Prostate gland (tissue), 2 donors: ENCODE data around the gene UPF1. TPM values are rescaled to one million over a fixed set of nuclear protein-coding genes. Genes with fewer than 3 reads are reported as not detected.

Experiments used
- DNase-seq: peaks from one replicate; pipeline ENCODE4 v3.0.0-alpha.2; 2019; ENCODE audit warnings: low spot score
- H3K27ac ChIP-seq, 2 donors: fragments of 200-600 bp; sonication (generic); 2 replicates each; pipeline ENCODE4 v1.5.1; 2017 to 2019
- H3K27me3 ChIP-seq: fragments of 200-600 bp; sonication (generic); replicated peaks from 2 replicates; pipeline ENCODE4 v1.5.1; 2019; ENCODE audit not compliant: insufficient read depth
- H3K36me3 ChIP-seq, 2 donors: fragments of 200-600 bp; sonication (generic); 1 replicate in 1 of 2; 2 replicates in 1 of 2; pipeline versions ENCODE4 v1.5.1 to v1.8.1; 2017 to 2019
- H3K4me1 ChIP-seq: fragments of 200-600 bp; sonication (generic); replicated peaks from 2 replicates; pipeline ENCODE4 v1.5.1; 2019
- H3K4me3 ChIP-seq, 2 donors: fragments of 200-600 bp; sonication (generic); 2 replicates each; pipeline ENCODE4 v1.5.1; 2017 to 2019
- H3K9me3 ChIP-seq: fragments of 200-600 bp; sonication (generic); 2 replicates; pipeline ENCODE4 v1.5.1; 2017
- POLR2A ChIP-seq: fragments of 450-650 bp; IDR thresholded peaks from one replicate; pipeline ENCODE4 v1.6.1; 2016; ENCODE audit warnings: antibody characterized with exemption, mild to moderate bottlenecking
- POLR2AphosphoS5 ChIP-seq: sonication (generic); formaldehyde crosslinking; IDR thresholded peaks from one replicate; pipeline ENCODE4 v1.6.1; 2017; ENCODE audit warnings: antibody characterized with exemption
- WGBS: methylation state at CpG from one replicate; pipeline ENCODE4 v1.1.5; 2018; 5-methylcytosine and 5-hydroxymethylcytosine counted together
- intact Hi-C: fragments of 100-400 bp; cut with DNase I; formaldehyde crosslinking; loops from one replicate; pipeline ENCODE4 v1.14.2; 2022
- total RNA-seq, 2 donors: library from RNA; depleted of rRNA; stranded (reverse); fragments of >200 nt; gene quantifications; one replicate each; pipeline ENCODE4 v1.1.0, GENCODE V29; 2016
- TF ChIP-seq, protein P1 (sequence below), 4 experiments: fragments of 200-600 bp in 2 of 4; fragments of 450-650 bp in 2 of 4; sonication (generic) in 2 of 4; IDR thresholded peaks; 1 replicate in 3 of 4; 2 replicates in 1 of 4; pipeline ENCODE4 v1.5.1; 2016 to 2019; ENCODE audit warnings: antibody characterized with exemption in 4 of 4, mild to moderate bottlenecking in 2 of 4, moderate library complexity in 2 of 4

UPF1 gene
- total RNA-seq, 2 donors from 2014 or later, result 105 to 171 TPM

DNA sequence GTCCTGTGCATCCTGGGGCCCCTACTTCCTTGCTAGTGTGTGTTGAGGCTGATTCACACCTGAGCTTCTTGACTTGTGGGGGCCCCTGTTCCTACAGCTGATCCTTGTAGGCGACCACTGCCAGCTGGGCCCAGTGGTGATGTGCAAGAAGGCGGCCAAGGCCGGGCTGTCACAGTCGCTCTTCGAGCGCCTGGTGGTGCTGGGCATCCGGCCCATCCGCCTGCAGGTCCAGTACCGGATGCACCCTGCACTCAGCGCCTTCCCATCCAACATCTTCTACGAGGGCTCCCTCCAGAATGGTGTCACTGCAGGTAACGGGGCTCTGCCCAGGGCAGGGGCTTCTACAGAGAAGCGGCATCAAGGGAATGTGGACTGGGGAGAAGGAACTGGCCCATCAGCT is 25.5 kb downstream of the UPF1 start:
- 89% methylated on average over 13 of the region's 13 CpGs for WGBS
- TF ChIP-seq, protein P1, sequence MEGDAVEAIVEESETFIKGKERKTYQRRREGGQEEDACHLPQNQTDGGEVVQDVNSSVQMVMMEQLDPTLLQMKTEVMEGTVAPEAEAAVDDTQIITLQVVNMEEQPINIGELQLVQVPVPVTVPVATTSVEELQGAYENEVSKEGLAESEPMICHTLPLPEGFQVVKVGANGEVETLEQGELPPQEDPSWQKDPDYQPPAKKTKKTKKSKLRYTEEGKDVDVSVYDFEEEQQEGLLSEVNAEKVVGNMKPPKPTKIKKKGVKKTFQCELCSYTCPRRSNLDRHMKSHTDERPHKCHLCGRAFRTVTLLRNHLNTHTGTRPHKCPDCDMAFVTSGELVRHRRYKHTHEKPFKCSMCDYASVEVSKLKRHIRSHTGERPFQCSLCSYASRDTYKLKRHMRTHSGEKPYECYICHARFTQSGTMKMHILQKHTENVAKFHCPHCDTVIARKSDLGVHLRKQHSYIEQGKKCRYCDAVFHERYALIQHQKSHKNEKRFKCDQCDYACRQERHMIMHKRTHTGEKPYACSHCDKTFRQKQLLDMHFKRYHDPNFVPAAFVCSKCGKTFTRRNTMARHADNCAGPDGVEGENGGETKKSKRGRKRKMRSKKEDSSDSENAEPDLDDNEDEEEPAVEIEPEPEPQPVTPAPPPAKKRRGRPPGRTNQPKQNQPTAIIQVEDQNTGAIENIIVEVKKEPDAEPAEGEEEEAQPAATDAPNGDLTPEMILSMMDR (IDR thresholded peaks at IDR 0.05), result no peak
- TF ChIP-seq POLR2A, result no peak
- H3K36me3 ChIP-seq, result peaks cover 31 to 62% of the 10 kb centered on the region in 2 donors
- H3K9me3 ChIP-seq, result no peaks in the 10 kb centered on the region
- no peak for DNase-seq
- no peak overlapping the region for H3K27ac ChIP-seq
- H3K27me3 ChIP-seq, result no peaks in the 10 kb centered on the region
- intact Hi-C loops, result no loop called here
- H3K4me1 ChIP-seq, result no peaks in the 10 kb centered on the region
- H3K4me3 ChIP-seq, result no peak overlapping the region

DNA sequence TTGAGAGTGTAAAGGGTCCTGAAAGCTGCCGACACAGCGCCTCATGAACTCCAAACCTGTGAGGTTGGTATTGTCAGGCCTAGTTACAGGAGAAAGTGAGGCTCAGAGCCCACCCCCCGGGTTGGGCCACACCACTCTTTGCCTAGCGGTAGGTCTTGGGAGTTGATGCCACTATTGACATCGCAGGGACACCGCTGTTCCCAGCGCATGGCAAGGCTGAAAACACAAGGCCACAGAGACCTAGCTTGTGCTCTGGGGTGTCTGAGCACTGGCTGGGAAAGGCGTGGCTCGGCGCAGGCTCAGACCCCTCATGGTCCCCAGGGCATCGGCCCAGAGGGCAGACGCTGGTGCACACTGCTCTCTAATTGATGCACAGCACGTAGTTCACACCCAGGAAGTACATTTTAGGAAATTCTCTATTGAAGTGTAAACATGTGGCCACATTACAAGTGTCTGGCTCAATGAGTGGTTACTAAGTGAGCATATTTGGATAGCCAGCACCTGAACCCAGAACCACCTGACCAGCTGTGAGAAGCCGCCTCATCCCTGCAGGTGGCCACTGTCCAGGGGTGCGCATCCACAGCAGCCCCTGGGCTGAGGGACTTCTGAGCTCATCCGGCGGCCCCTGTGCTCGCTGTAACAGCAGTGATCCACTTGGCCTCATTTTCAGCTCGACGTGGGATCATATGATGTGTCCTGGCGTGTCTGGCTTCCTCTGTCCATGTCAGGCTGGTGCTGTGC is 27.3 kb downstream of the UPF1 start:
- peaks cover 37 to 64% of the 10 kb centered on the region in 2 donors for H3K36me3 ChIP-seq
- intact Hi-C loops, result no loop called here
- H3K27me3 ChIP-seq, result no peaks in the 10 kb centered on the region
- no peaks in the 10 kb centered on the region for H3K9me3 ChIP-seq
- TF ChIP-seq POLR2AphosphoS5 (no peak), POLR2A (no peak)
- TF ChIP-seq, protein P1 (IDR thresholded peaks at IDR 0.05), result no peak
- H3K27ac ChIP-seq, result peak overlapping the region in 1 of 2 donors; percentile 6
- no peaks in the 10 kb centered on the region for H3K4me1 ChIP-seq
- no peak overlapping the region for H3K4me3 ChIP-seq
- WGBS, result 79% methylated on average over 21 of the region's 21 CpGs
- DNase-seq, result no peak

DNA sequence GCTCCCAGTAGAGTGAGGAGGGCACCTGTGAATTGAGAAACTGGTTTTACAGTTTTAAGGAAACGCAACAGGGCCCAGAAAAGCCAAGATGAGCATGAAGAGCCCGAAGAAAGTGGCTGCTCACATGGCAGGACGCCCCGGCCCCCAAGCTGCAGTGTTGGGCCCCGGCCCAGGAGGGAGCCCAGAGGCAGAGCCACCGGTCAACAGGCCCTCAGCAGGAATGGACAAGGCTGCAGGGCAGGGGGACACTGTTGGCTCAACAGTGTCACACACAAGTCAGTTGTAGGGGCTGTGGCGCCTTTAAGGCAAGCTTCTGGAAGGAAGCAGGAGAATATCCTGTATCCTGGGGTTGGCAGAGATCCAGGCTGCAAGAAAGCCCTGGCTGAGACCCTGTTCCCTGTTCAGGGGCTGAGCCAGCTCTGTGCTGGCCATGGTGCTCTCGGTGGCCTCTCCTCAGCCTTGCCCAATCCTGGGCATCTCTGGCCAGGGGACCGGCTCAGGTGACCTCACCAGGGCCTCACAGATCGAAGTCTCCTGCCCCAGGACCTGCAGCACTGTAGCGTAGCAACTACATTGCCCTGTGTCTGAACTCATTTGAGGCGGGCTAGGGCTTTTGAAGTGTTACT is 28.0 kb downstream of the UPF1 start:
- intact Hi-C loops, result no loop called here
- 50% methylated on average over 12 of the region's 12 CpGs for WGBS
- no peak for DNase-seq
- Histone ChIP-seq H3K36me3 (peaks cover 36 to 58% of the 10 kb centered on the region in 2 donors), H3K9me3 (no peaks in the 10 kb centered on the region), H3K4me3 (no peak overlapping the region), H3K27ac (peak overlapping the region; percentile 6 to 36), H3K27me3 (no peaks in the 10 kb centered on the region), H3K4me1 (no peaks in the 10 kb centered on the region)
- TF ChIP-seq POLR2A (no peak), POLR2AphosphoS5 (peak; percentile 4)

DNA sequence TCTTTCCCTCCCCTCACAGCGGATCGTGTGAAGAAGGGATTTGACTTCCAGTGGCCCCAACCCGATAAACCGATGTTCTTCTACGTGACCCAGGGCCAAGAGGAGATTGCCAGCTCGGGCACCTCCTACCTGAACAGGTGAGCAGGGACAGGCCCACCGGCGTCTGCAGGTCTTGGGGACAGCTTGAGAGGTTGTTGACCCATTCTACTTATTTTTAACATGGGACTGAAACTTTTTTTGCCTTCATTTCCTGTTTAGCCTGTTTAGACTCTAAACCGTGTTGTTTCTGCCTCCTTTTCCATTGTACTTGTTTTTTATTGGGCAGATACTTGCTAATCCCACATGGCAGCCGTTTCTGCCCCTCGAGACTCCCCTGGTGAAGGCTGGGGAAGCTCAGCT is 28.5 kb downstream of the UPF1 start:
- Histone ChIP-seq H3K36me3 (peaks cover 32 to 58% of the 10 kb centered on the region in 2 donors), H3K9me3 (no peaks in the 10 kb centered on the region), H3K27me3 (no peaks in the 10 kb centered on the region), H3K27ac (no peak overlapping the region), H3K4me1 (no peaks in the 10 kb centered on the region), H3K4me3 (no peak overlapping the region)
- no peak for DNase-seq
- 64% methylated on average over 11 of the region's 11 CpGs for whole genome bisulfite sequencing
- intact Hi-C loops, result no loop called here
- TF ChIP-seq POLR2A (no peak), POLR2AphosphoS5 (no peak)
- TF ChIP-seq, protein P1 (IDR thresholded peaks at IDR 0.05), result no peak

DNA sequence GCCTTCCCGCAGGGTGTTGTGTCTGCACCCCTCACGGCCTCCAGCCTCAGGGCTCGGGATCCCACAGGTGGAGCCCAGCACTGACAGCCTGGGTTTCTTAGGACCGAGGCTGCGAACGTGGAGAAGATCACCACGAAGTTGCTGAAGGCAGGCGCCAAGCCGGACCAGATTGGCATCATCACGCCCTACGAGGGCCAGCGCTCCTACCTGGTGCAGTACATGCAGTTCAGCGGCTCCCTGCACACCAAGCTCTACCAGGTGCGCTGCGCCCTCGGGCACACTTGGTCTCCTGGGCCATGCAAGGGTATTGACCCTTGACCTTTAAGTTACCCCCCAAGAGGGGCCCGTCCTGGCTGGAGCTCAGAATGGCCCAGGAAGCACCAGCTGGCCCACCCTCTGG is 29.0 kb downstream of the UPF1 start:
- TF ChIP-seq, protein P1 (IDR thresholded peaks at IDR 0.05), result no peak
- TF ChIP-seq POLR2A, result no peak
- no peak for TF ChIP-seq POLR2AphosphoS5
- WGBS, result 82% methylated on average over 17 of the region's 17 CpGs
- Histone ChIP-seq H3K9me3 (no peaks in the 10 kb centered on the region), H3K27me3 (no peaks in the 10 kb centered on the region), H3K36me3 (peaks cover 34 to 59% of the 10 kb centered on the region in 2 donors), H3K4me1 (no peaks in the 10 kb centered on the region), H3K4me3 (no peak overlapping the region), H3K27ac (no peak overlapping the region)
- intact Hi-C loops, result no loop called here
- no peak for DNase-seq
